Trophoblast cell (in vitro differentiated cells and primary cell): ENCODE data around the gene ASIC2. TPM values are rescaled to one million over a fixed set of nuclear protein-coding genes. Genes with fewer than 3 reads are reported as not detected.

Experiments used
- DNase-seq, 2 donors: peaks; one replicate each; pipeline ENCODE4 v3.0.0-alpha.2; 2016
- H2AFZ ChIP-seq: 2 replicates; pipeline ENCODE4 v1.6.1; 2013; ENCODE audit warnings: low read length, moderate library complexity, mild to moderate bottlenecking; ENCODE audit not compliant: insufficient read depth, poor library complexity
- H2AK5ac ChIP-seq: 2 replicates; pipeline ENCODE4 v1.6.1; 2013; ENCODE audit warnings: mild to moderate bottlenecking, low read length
- H2BK120ac ChIP-seq: 2 replicates; pipeline ENCODE4 v1.6.1; 2013; ENCODE audit warnings: low read length, mild to moderate bottlenecking, moderate library complexity; ENCODE audit not compliant: insufficient read depth, poor library complexity
- H2BK12ac ChIP-seq: 2 replicates; pipeline ENCODE4 v1.6.1; 2013; ENCODE audit warnings: mild to moderate bottlenecking, low read length, moderate library complexity
- H2BK5ac ChIP-seq: 2 replicates; pipeline ENCODE4 v1.6.1; 2013; ENCODE audit warnings: low read length, low read depth, moderate library complexity, mild to moderate bottlenecking; ENCODE audit not compliant: poor library complexity
- H3K14ac ChIP-seq: 2 replicates; pipeline ENCODE4 v1.6.1; 2013; ENCODE audit warnings: mild to moderate bottlenecking, low read length
- H3K18ac ChIP-seq: 2 replicates; pipeline ENCODE4 v1.6.1; 2013; ENCODE audit warnings: mild to moderate bottlenecking, low read length
- H3K23ac ChIP-seq: 2 replicates; pipeline ENCODE4 v1.6.1; 2013; ENCODE audit warnings: low read length
- H3K27ac ChIP-seq: 2 replicates; pipeline ENCODE4 v1.5.1; 2013; ENCODE audit warnings: low read depth, mild to moderate bottlenecking, inconsistent platforms, low read length, moderate library complexity
- H3K27me3 ChIP-seq: 2 replicates; pipeline ENCODE4 v1.6.1; 2013; ENCODE audit warnings: inconsistent platforms, mild to moderate bottlenecking, low read length, moderate library complexity; ENCODE audit not compliant: insufficient read depth
- H3K36me3 ChIP-seq, 2 experiments: 1 replicate in 1 of 2; 2 replicates in 1 of 2; pipeline ENCODE4 v1.6.1; 2013; ENCODE audit warnings: low read length in 2 of 2, mild to moderate bottlenecking in 2 of 2, moderate library complexity in 1 of 2; ENCODE audit not compliant: insufficient read depth in 2 of 2, control insufficient read depth in 1 of 2
- H3K4ac ChIP-seq: 2 replicates; pipeline ENCODE4 v1.6.1; 2013; ENCODE audit warnings: low read depth, mild to moderate bottlenecking, low read length, moderate library complexity
- H3K4me1 ChIP-seq, 2 experiments: 1 replicate in 1 of 2; 2 replicates in 1 of 2; pipeline ENCODE4 v1.6.1; 2013; ENCODE audit warnings: low read length in 2 of 2, mild to moderate bottlenecking in 2 of 2, moderate library complexity in 1 of 2; ENCODE audit not compliant: insufficient read depth in 2 of 2, control insufficient read depth in 1 of 2
- H3K4me2 ChIP-seq: 2 replicates; pipeline ENCODE4 v1.6.1; 2013; ENCODE audit warnings: inconsistent platforms, mild to moderate bottlenecking, low read length, moderate library complexity
- H3K4me3 ChIP-seq: 2 replicates; pipeline ENCODE4 v1.5.1; 2013; ENCODE audit warnings: mild to moderate bottlenecking, low read depth, low read length, inconsistent platforms
- H3K79me1 ChIP-seq: one replicate; pipeline ENCODE4 v1.6.1; 2013; ENCODE audit warnings: low read length
- H3K79me2 ChIP-seq: 2 replicates; pipeline ENCODE4 v1.6.1; 2013; ENCODE audit warnings: low read length, mild to moderate bottlenecking; ENCODE audit not compliant: control insufficient read depth, insufficient read depth, poor library complexity
- H3K9ac ChIP-seq: 2 replicates; pipeline ENCODE4 v1.6.1; 2013; ENCODE audit warnings: mild to moderate bottlenecking, low read length
- H3K9me3 ChIP-seq: 2 replicates; pipeline ENCODE4 v1.6.1; 2013; ENCODE audit warnings: low read depth, mild to moderate bottlenecking, control low read depth, inconsistent platforms, low read length; ENCODE audit not compliant: insufficient read depth
- H4K12ac ChIP-seq: 2 replicates; pipeline ENCODE4 v1.6.1; 2013; ENCODE audit warnings: low read depth, mild to moderate bottlenecking, low read length, moderate library complexity
- H4K8ac ChIP-seq: 2 replicates; pipeline ENCODE4 v1.6.1; 2013; ENCODE audit warnings: low read depth, mild to moderate bottlenecking, low read length, moderate library complexity
- H4K91ac ChIP-seq: one replicate; pipeline ENCODE4 v1.6.1; 2013; ENCODE audit warnings: low read depth, mild to moderate bottlenecking, low read length, moderate library complexity
- WGBS: extraction: QIAGEN DNeasy Blood & Tissue Kit; methylation state at CpG from one replicate; pipeline ENCODE4 v1.1.7; 2013; ENCODE audit warnings: missing lambda C conversion rate; ENCODE audit not compliant: insufficient read length, insufficient coverage; ENCODE audit errors: extremely low coverage; 5-methylcytosine and 5-hydroxymethylcytosine counted together
- polyA plus RNA-seq: library from polyadenylated mRNA; stranded (reverse); fragments of 200-250 nt; gene quantifications from 2 replicates; pipeline ENCODE4 v1.2.3, GENCODE V29; 2013

ASIC2 gene
- 0.15 and 0.33 TPM in 2 replicates for polyA plus RNA-seq

DNA sequence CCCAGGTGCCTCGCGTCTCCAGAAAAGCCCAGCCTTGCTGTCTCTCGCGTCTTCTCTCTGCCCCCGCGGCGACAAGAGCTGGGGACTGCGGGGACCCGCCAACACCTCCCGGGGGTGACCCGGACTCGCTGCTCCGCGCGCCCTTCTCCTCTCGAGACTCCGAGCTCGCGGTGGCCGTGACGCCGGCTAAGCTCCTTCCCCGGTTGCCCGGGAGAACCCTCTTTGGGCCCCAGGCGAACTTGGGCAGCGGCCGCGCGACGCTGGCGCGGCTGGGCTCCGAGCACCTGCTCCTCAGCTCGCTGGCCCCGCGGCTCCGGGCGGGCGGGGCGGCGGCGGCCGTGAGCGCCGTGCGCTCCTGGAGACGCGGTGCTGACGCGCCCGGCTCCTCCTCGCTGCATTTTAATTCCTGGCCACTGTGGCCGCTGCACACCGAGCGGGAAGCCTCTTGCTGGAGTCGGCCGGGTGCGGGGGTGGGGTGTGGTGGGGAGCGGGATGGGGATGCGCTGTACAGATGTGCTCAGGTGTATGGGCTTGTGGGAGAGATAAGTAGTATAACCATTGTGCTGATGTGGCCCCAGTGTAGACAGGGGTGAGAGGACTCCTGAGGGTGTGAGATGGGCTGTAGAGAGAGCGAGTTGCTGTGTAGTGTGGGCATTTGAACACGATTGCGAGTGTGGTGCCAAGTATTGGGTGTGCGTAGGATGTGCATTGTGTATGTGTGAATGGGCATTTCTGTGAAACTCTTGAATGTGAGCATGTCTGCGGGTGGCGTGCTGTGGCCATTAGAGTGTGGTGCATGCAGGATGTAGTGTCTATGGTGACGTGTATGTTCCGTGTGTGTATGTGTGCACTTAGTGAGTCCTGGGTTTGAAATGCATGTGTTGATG is at the start of gene ASIC2:
Gene ASIC2, minus strand, starts transcription at position 315 of the 887 bp plus-strand sequence.
- Histone ChIP-seq H2AFZ (no peak within 1 kb of the TSS), H3K14ac (no peak within 1 kb of the TSS), H3K79me1 (no peaks in the 10 kb centered on the region), H3K4me2 (peak within 1 kb of the TSS; percentile 49), H3K4me1 (peaks cover 3 to 4% of the 10 kb centered on the region in 2 experiments), H3K4ac (no peak within 1 kb of the TSS), H3K9ac (peak within 1 kb of the TSS; percentile 33), H2BK120ac (no peak within 1 kb of the TSS), H3K79me2 (no peaks in the 10 kb centered on the region), H2AK5ac (no peak within 1 kb of the TSS), H3K4me3 (peak within 1 kb of the TSS; percentile 61), H2BK12ac (no peak within 1 kb of the TSS), H3K36me3 (no peaks in the 10 kb centered on the region), H3K18ac (no peak within 1 kb of the TSS), H3K23ac (peak within 1 kb of the TSS; percentile 20), H3K9me3 (peaks cover 8% of the 10 kb centered on the region), H3K27ac (no peak within 1 kb of the TSS), H4K12ac (no peak within 1 kb of the TSS), H4K91ac (no peak within 1 kb of the TSS), H4K8ac (no peak within 1 kb of the TSS), H2BK5ac (no peak within 1 kb of the TSS), H3K27me3 (peaks cover 45% of the 10 kb centered on the region)
- no CpG with 5 or more reads among the region's 68 CpGs for WGBS
- DNase-seq, result peak; percentile 7 to 57

DNA sequence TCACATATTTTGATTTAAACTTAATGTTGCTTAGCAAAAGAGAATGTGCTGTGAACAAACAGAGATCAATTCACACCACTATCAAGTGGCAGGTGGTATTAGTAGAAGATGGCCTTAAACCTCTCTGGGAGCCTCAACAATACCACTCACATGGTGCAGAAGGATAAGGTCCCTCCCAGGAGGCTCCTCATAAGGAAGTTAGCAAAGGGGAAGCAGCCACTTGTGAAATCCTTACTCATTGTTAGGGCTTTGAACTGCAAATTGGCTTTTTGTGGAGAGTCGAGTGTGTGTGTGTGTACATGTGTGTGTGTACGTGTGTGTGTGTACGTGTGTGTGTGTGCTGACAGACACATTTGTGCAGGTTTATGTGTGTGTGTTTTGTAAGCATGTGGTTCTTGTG is 48.9 kb upstream of the ASIC2 start:
- Histone ChIP-seq H3K79me1 (no peaks in the 10 kb centered on the region), H3K4me3 (no peak overlapping the region), H3K27ac (no peak overlapping the region), H2AK5ac (no peak overlapping the region), H3K4me2 (no peak overlapping the region), H3K4ac (no peak overlapping the region), H2BK120ac (no peak overlapping the region), H2BK5ac (no peak overlapping the region), H2AFZ (no peak overlapping the region), H3K79me2 (no peaks in the 10 kb centered on the region), H3K27me3 (no peaks in the 10 kb centered on the region), H2BK12ac (no peak overlapping the region), H3K23ac (no peak overlapping the region), H4K91ac (no peak overlapping the region), H3K36me3 (no peaks in the 10 kb centered on the region), H3K9ac (no peak overlapping the region), H3K14ac (no peak overlapping the region), H3K9me3 (no peaks in the 10 kb centered on the region), H4K12ac (no peak overlapping the region), H4K8ac (no peak overlapping the region), H3K18ac (no peak overlapping the region), H3K4me1 (no peaks in the 10 kb centered on the region)
- WGBS, result no CpG with 5 or more reads among the region's 3 CpGs
- DNase-seq, result no peak

DNA sequence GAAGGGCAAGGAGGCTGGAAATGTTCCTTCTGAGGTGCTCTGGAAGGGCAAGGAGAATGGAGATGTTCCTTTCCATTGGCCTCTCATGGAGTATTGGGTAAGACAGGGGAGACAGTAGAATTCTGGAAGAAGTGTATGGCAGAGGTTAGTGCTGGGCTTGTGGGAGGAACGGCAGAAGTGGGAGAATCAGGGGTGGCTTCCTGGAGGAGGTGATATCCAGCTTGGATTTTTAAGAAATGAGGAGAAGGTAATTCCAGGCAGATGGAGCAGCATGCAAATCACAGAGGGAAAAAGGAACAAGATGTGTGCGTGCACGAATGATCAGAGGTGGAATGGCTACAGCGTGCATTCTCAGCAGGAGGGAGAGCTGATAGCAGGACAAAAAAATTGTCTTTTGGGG is 45.1 kb upstream of the ASIC2 start:
- Histone ChIP-seq H3K23ac (no peak overlapping the region), H3K27me3 (no peaks in the 10 kb centered on the region), H4K91ac (no peak overlapping the region), H3K9me3 (no peaks in the 10 kb centered on the region), H2BK12ac (no peak overlapping the region), H3K79me2 (no peaks in the 10 kb centered on the region), H2AFZ (no peak overlapping the region), H3K9ac (no peak overlapping the region), H3K4ac (no peak overlapping the region), H3K4me2 (no peak overlapping the region), H3K4me3 (no peak overlapping the region), H3K18ac (no peak overlapping the region), H4K12ac (no peak overlapping the region), H4K8ac (no peak overlapping the region), H3K27ac (no peak overlapping the region), H3K4me1 (no peaks in the 10 kb centered on the region), H2BK5ac (no peak overlapping the region), H2BK120ac (no peak overlapping the region), H2AK5ac (no peak overlapping the region), H3K14ac (no peak overlapping the region), H3K79me1 (no peaks in the 10 kb centered on the region), H3K36me3 (no peaks in the 10 kb centered on the region)
- no CpG with 5 or more reads among the region's 4 CpGs for WGBS
- DNase-seq, result no peak

- H3K18ac ChIP-seq, result no peak overlapping the region
- no peak overlapping the region for H2BK120ac ChIP-seq
- no peak overlapping the region for H2BK5ac ChIP-seq
- H3K4me1 ChIP-seq, result no peaks in the 10 kb centered on the region
- H4K8ac ChIP-seq, result no peak overlapping the region
- H3K36me3 ChIP-seq, result no peaks in the 10 kb centered on the region
- no peak overlapping the region for H2AK5ac ChIP-seq
- no peak overlapping the region for H4K91ac ChIP-seq
- no peak overlapping the region for H3K27ac ChIP-seq
- H3K79me2 ChIP-seq, result no peaks in the 10 kb centered on the region
- WGBS, result no CpG with 5 or more reads among the region's 5 CpGs
- no peak overlapping the region for H3K23ac ChIP-seq
- H3K4me2 ChIP-seq, result no peak overlapping the region
- no peak overlapping the region for H3K4ac ChIP-seq
- no peak overlapping the region for H2BK12ac ChIP-seq
- H4K12ac ChIP-seq, result no peak overlapping the region
- no peak overlapping the region for H3K14ac ChIP-seq
- H2AFZ ChIP-seq, result no peak overlapping the region
- no peaks in the 10 kb centered on the region for H3K9me3 ChIP-seq
- H3K9ac ChIP-seq, result no peak overlapping the region
- no peaks in the 10 kb centered on the region for H3K79me1 ChIP-seq
- peak in 1 of 2 donors; percentile 14 for DNase-seq
- H3K27me3 ChIP-seq, result no peaks in the 10 kb centered on the region
- H3K4me3 ChIP-seq, result no peak overlapping the region
Observed at GRCh38 chr17:33335491-33336173, 42.5 kb upstream of the ASIC2 start.
